Smooth muscle cell (in vitro differentiated cells): ENCODE measurements around the gene ENO2. TPM values are rescaled to one million over a fixed set of nuclear protein-coding genes. Genes with fewer than 3 reads are reported as not detected.
"Not testable (repeated sequence)": the region's sequence is repeated elsewhere in the genome, so short reads cannot be mapped to it uniquely, and the experiment has no call there.

Source experiments
- DNase-seq: peaks from one replicate; lab custom pipeline; 2025; ENCODE audit not compliant: unreplicated experiment; lab: John Stamatoyannopoulos, UW
- H2AFZ ChIP-seq: fragments of 200-600 bp; sonication (generic); 2 replicates; pipeline ENCODE4 v1.6.0; 2016; ENCODE audit warnings: antibody characterized with exemption, low read depth, mild to moderate bottlenecking
- H3F3A ChIP-seq: fragments of 200-600 bp; sonication (generic); 2 replicates; pipeline ENCODE4 v1.6.0; 2017; ENCODE audit warnings: antibody characterized with exemption, low read depth
- H3K27ac ChIP-seq: fragments of 200-600 bp; sonication (generic); 2 replicates; pipeline ENCODE4 v1.5.1; 2016; ENCODE audit warnings: low read depth, mild to moderate bottlenecking
- H3K27me3 ChIP-seq: fragments of 200-600 bp; sonication (generic); 2 replicates; pipeline ENCODE4 v1.6.1; 2016; ENCODE audit warnings: low read depth, mild to moderate bottlenecking
- H3K36me3 ChIP-seq: fragments of 200-600 bp; sonication (generic); 2 replicates; pipeline ENCODE4 v1.5.1; 2016; ENCODE audit warnings: low read depth
- H3K4me1 ChIP-seq: fragments of 200-600 bp; sonication (generic); 2 replicates; pipeline ENCODE4 v1.5.1; 2016; ENCODE audit warnings: low read depth
- H3K4me2 ChIP-seq: fragments of 200-600 bp; sonication (generic); 2 replicates; pipeline ENCODE4 v1.6.0; 2016; ENCODE audit warnings: mild to moderate bottlenecking
- H3K4me3 ChIP-seq: fragments of 200-600 bp; sonication (generic); 2 replicates; pipeline ENCODE4 v1.5.1; 2016; ENCODE audit warnings: mild to moderate bottlenecking
- H3K79me2 ChIP-seq: fragments of 200-600 bp; sonication (generic); 2 replicates; pipeline ENCODE4 v1.6.0; 2016; ENCODE audit warnings: low read depth, mild to moderate bottlenecking
- H3K9ac ChIP-seq: fragments of 200-600 bp; sonication (generic); 2 replicates; pipeline ENCODE4 v1.6.0; 2016; ENCODE audit warnings: low read depth
- H3K9me3 ChIP-seq: fragments of 200-600 bp; sonication (generic); replicated peaks from 2 replicates; pipeline ENCODE4 v1.5.1; 2016; ENCODE audit warnings: low read depth
- H4K20me1 ChIP-seq: fragments of 200-600 bp; sonication (generic); 2 replicates; pipeline ENCODE4 v1.6.0; 2016; ENCODE audit warnings: low read depth
- WGBS: methylation state at CpG from one replicate; pipeline ENCODE4 v1.1.7; 2016; ENCODE audit warnings: low lambda C conversion rate; 5-methylcytosine and 5-hydroxymethylcytosine counted together
- polyA plus RNA-seq: library from polyadenylated mRNA; unstranded; fragments of >200 nt; fragmentation: Nextera tagmentation; extraction: Ambion mirVana; gene quantifications from 2 replicates; pipeline ENCODE4 v1.2.1, GENCODE V29; 2016
- total RNA-seq: library from RNA; depleted of rRNA; stranded (reverse); fragments of >200 nt; gene quantifications from 2 replicates; pipeline ENCODE4 v1.2.3, GENCODE V29; 2014
- TF ChIP-seq, protein P1 (sequence below): fragments of 200-600 bp; sonication (generic); IDR thresholded peaks from 2 replicates; pipeline ENCODE4 v1.5.1; 2017; ENCODE audit warnings: borderline replicate concordance, mild to moderate bottlenecking, antibody characterized with exemption; ENCODE audit not compliant: insufficient read depth, poor library complexity, severe bottlenecking

ENO2 gene
- total and polyA plus RNA-seq, 2 experiments from 2014 or later: 52.5 to 105 TPM

DNA sequence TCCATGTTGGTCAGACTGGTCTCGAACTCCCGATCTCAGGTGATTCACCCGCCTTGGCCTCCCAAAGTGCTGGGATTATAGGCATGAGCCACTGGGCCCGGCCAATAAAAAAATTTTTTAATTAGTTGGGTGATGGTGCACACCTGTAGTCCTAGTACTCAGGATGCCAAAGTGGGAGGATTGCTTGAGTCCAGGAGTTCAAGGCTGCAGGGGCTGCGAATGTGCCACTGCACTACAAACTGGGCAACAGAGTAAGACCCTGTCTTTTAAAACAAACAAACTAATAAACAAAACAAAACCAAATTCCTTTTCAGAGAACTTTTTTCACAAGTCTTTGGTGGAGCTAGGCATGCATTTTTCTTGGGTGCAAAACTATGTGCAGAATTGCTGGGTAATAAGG, 31.1 kb upstream of the ENO2 start:
- no peaks in the 10 kb centered on the region for H3K27me3 ChIP-seq
- TF ChIP-seq, protein P1, sequence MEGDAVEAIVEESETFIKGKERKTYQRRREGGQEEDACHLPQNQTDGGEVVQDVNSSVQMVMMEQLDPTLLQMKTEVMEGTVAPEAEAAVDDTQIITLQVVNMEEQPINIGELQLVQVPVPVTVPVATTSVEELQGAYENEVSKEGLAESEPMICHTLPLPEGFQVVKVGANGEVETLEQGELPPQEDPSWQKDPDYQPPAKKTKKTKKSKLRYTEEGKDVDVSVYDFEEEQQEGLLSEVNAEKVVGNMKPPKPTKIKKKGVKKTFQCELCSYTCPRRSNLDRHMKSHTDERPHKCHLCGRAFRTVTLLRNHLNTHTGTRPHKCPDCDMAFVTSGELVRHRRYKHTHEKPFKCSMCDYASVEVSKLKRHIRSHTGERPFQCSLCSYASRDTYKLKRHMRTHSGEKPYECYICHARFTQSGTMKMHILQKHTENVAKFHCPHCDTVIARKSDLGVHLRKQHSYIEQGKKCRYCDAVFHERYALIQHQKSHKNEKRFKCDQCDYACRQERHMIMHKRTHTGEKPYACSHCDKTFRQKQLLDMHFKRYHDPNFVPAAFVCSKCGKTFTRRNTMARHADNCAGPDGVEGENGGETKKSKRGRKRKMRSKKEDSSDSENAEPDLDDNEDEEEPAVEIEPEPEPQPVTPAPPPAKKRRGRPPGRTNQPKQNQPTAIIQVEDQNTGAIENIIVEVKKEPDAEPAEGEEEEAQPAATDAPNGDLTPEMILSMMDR: no peak
- H4K20me1 ChIP-seq: no peaks in the 10 kb centered on the region
- no peak overlapping the region for H3K9ac ChIP-seq
- H3K4me1 ChIP-seq: peaks cover 5% of the 10 kb centered on the region
- no peak overlapping the region for H2AFZ ChIP-seq
- H3K4me2 ChIP-seq: no peak overlapping the region
- no peak overlapping the region for H3K4me3 ChIP-seq
- H3K27ac ChIP-seq: no peak overlapping the region
- H3F3A ChIP-seq: no peaks in the 10 kb centered on the region
- 97% methylated on average over 5 of the region's 5 CpGs for WGBS
- no peaks in the 10 kb centered on the region for H3K79me2 ChIP-seq
- no peaks in the 10 kb centered on the region for H3K36me3 ChIP-seq
- H3K9me3 ChIP-seq: no peaks in the 10 kb centered on the region
- DNase-seq: no peak

DNA sequence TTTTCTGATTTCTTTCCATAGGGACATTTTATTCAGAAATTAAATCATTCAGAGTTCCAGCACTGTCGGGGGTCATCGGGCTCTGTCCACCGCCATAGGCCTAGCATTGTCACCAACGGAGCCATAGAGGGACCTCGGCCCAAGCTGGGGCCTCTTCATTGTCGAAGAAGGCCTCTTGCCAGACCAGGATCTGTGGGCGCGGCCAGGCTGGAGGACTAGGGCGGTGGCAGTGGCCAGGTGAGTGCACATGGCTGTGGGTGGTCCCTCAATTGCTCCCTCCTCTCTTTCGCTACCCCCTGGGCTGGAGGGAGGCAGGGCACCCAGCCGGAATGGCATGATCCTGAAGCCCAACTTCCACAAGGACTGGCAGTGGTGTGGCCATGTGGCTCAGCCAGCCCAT, 30.7 kb upstream of the ENO2 start:
- H3F3A ChIP-seq: no peaks in the 10 kb centered on the region
- H3K4me2 ChIP-seq: no peak overlapping the region
- no peaks in the 10 kb centered on the region for H3K36me3 ChIP-seq
- H3K79me2 ChIP-seq: no peaks in the 10 kb centered on the region
- DNase-seq: no peak
- H2AFZ ChIP-seq: no peak overlapping the region
- H3K27me3 ChIP-seq: no peaks in the 10 kb centered on the region
- H3K4me3 ChIP-seq: no peak overlapping the region
- no peak overlapping the region for H3K27ac ChIP-seq
- H4K20me1 ChIP-seq: no peaks in the 10 kb centered on the region
- 97% methylated on average over 11 of the region's 11 CpGs for WGBS
- TF ChIP-seq, protein P1: no peak
- no peak overlapping the region for H3K9ac ChIP-seq
- H3K9me3 ChIP-seq: no peaks in the 10 kb centered on the region
- H3K4me1 ChIP-seq: peaks cover 5% of the 10 kb centered on the region

DNA sequence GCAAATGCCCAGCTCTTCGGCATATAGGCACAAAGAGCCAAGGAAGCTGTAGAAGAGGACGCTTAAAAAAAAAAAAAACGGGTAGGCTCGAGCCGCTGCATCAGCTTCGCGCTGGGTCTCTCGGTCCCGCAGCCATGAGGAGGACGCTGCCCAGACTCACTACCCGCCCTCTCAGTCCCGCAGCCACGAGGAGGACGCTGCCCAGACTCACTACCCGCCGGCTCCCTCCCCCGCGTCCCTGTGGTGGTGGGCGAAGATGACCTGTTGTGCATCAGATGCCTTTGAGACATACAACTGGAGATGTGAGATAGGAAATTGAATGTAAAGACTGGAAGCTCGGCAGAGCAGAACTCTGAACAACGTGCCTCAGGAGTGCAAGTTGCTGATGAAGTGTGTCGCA, 29.8 kb upstream of the ENO2 start:
- Histone ChIP-seq H3K9me3 (no peaks in the 10 kb centered on the region), H3K4me2 (no peak overlapping the region), H3K79me2 (no peaks in the 10 kb centered on the region), H2AFZ (no peak overlapping the region), H3F3A (no peaks in the 10 kb centered on the region), H4K20me1 (no peaks in the 10 kb centered on the region), H3K36me3 (no peaks in the 10 kb centered on the region), H3K27ac (no peak overlapping the region), H3K4me1 (peaks cover 5% of the 10 kb centered on the region), H3K4me3 (no peak overlapping the region), H3K9ac (no peak overlapping the region), H3K27me3 (no peaks in the 10 kb centered on the region)
- DNase-seq: no peak
- TF ChIP-seq, protein P1: no peak
- WGBS: 70% methylated on average over 22 of the region's 22 CpGs

DNA sequence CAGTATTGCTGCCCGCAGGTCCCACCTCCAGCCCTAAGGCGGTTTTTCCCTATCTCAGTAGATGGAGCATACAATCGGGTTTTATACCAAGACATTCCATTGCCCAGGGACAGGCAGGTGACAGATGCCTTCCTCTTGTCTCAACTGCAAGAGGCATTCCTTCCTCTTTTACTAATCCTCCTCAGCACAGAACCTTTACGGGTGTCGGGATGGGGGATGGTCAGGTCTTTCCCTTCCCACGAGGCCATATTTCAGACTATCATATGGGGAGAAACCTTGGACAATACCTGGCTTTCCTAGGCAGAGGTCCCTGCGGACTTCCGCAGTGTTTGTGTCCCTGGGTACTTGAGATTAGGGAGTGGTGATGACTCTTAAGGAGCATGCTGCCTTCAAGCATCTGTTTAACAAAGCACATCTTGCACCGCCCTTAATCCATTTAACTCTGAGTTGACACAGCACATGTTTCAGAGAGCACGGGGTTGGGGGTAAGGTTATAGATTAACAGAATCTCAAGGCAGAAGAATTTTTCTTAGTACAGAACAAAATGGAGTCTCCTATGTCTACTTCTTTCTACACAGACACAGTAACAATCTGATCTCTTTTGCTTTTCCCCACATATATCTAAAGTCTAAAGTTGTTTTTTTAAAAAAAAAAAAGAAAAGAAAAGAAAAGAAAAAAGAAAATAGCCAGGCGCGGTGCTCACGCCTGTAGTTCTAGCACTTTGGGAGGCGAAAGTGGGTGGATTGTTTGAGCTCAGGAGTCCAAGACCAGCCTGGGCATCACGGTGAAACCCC, 28.0 kb upstream of the ENO2 start:
- H4K20me1 ChIP-seq, H3K9ac ChIP-seq, H3K4me2 ChIP-seq, H3K27ac ChIP-seq, DNase-seq, H3K36me3 ChIP-seq, H3K27me3 ChIP-seq, H3K9me3 ChIP-seq, H2AFZ ChIP-seq, H3F3A ChIP-seq, H3K4me3 ChIP-seq, H3K79me2 ChIP-seq: not testable (repeated sequence)
- 44% methylated on average over 13 of the region's 15 CpGs for WGBS
- H3K4me1 ChIP-seq: peaks cover 12% of the 10 kb centered on the region
